HEK293 (cell line): Measurements from ENCODE around the gene TMEM198.

Experiments used
- MYNN ChIP-seq: fragments of 450-650 bp; formaldehyde crosslinking; IDR thresholded peaks from 2 replicates; pipeline ENCODE4 v1.5.1; 2016; ENCODE audit warnings: missing biosample characterization, missing genetic modification characterization, borderline replicate concordance
- SALL2 ChIP-seq: fragments of 450-650 bp; formaldehyde crosslinking; IDR thresholded peaks from 2 replicates; pipeline ENCODE4 v1.5.0; 2017; ENCODE audit warnings: missing biosample characterization, mild to moderate bottlenecking, missing genetic modification characterization, borderline replicate concordance
- ZNF664 ChIP-seq: fragments of 450-650 bp; formaldehyde crosslinking; IDR thresholded peaks from 2 replicates; pipeline ENCODE4 v1.5.1; 2016; ENCODE audit warnings: missing biosample characterization, missing genetic modification characterization
- TF ChIP-seq, protein P1 (sequence below): fragments of 450-650 bp; formaldehyde crosslinking; IDR thresholded peaks from 2 replicates; pipeline ENCODE4 v1.5.1; 2016; ENCODE audit warnings: missing biosample characterization, missing genetic modification characterization
- TF ChIP-seq, protein P2 (sequence below): fragments of 450-650 bp; formaldehyde crosslinking; IDR thresholded peaks from 2 replicates; pipeline ENCODE4 v1.5.1; 2016; ENCODE audit warnings: missing biosample characterization, missing genetic modification characterization

DNA sequence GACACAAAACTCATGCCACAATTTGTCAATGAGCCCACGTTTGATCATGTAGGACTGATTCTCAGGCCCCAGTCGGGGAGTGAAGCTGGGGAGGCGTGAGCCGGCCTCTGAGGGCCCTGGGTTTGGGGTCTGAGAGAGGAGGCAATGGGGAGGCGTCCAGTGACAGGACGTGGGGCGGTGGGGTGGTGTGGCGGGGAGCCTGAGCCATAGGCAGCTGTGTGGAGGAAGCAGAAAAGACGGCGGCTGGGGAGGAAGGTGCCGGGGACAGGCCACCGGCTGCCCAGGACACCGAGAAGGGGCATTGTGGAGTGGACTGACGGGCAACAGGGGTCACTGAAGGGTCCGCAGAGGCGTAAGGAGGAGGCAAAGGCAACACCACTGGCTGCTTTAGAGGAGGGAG lies 7.4 kb upstream of the TMEM198 start:
- TF ChIP-seq ZNF664 (tag by site-specific recombination): no peak
- TF ChIP-seq, protein P1, sequence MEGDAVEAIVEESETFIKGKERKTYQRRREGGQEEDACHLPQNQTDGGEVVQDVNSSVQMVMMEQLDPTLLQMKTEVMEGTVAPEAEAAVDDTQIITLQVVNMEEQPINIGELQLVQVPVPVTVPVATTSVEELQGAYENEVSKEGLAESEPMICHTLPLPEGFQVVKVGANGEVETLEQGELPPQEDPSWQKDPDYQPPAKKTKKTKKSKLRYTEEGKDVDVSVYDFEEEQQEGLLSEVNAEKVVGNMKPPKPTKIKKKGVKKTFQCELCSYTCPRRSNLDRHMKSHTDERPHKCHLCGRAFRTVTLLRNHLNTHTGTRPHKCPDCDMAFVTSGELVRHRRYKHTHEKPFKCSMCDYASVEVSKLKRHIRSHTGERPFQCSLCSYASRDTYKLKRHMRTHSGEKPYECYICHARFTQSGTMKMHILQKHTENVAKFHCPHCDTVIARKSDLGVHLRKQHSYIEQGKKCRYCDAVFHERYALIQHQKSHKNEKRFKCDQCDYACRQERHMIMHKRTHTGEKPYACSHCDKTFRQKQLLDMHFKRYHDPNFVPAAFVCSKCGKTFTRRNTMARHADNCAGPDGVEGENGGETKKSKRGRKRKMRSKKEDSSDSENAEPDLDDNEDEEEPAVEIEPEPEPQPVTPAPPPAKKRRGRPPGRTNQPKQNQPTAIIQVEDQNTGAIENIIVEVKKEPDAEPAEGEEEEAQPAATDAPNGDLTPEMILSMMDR (tag by site-specific recombination): no peak
- TF ChIP-seq SALL2: no peak
- TF ChIP-seq MYNN (tag by site-specific recombination): no peak
- TF ChIP-seq, protein P2, sequence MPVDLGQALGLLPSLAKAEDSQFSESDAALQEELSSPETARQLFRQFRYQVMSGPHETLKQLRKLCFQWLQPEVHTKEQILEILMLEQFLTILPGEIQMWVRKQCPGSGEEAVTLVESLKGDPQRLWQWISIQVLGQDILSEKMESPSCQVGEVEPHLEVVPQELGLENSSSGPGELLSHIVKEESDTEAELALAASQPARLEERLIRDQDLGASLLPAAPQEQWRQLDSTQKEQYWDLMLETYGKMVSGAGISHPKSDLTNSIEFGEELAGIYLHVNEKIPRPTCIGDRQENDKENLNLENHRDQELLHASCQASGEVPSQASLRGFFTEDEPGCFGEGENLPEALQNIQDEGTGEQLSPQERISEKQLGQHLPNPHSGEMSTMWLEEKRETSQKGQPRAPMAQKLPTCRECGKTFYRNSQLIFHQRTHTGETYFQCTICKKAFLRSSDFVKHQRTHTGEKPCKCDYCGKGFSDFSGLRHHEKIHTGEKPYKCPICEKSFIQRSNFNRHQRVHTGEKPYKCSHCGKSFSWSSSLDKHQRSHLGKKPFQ (tag by site-specific recombination): no peak
